GM12878 (cell line): Measurements from ENCODE around the gene TNIP2. TPM values are rescaled to one million over a fixed set of nuclear protein-coding genes. Genes with fewer than 3 reads are reported as not detected.

Experiments
- ATAC-seq: fragments of 200-7000 bp; cut with Tn5 transposase; 3 replicates; pipeline ENCODE4 v1.9.1; 2020; ENCODE audit warnings: mild to moderate bottlenecking, moderate library complexity
- BruUV-seq: library from RNA; stranded (reverse); fragments of 400-500 nt; replicated peaks from 2 replicates; lab custom pipeline; 2021; lab: Mats Ljungman, UMichigan
- CTCF ChIA-PET: fragments of 300-600 bp; sonication (Branson Sonifier 250); formaldehyde crosslinking; extraction: SDS; loops from one replicate; lab custom pipeline; 2021; ENCODE audit warnings: inconsistent platforms; lab: Yijun Ruan, JAX
- POLR2A ChIA-PET: fragments of 350-600 bp; formaldehyde crosslinking; extraction: SDS; loops from one replicate; lab custom pipeline; 2021; ENCODE audit warnings: inconsistent platforms; lab: Charles Lee
- RAD21 ChIA-PET: fragments of 300-600 bp; sonication (Branson Sonifier 250); formaldehyde crosslinking; loops from one replicate; lab custom pipeline; 2023; ENCODE audit warnings: antibody characterized with exemption; ENCODE audit not compliant: unreplicated experiment; lab: Charles Lee
- SMC1A ChIA-PET: fragments of 300-600 bp; sonication (Branson Sonifier 250); formaldehyde crosslinking; loops from one replicate; lab custom pipeline; 2023; ENCODE audit not compliant: unreplicated experiment, uncharacterized antibody; lab: Charles Lee
- DNase-seq: peaks from one replicate; pipeline ENCODE4 v3.0.0-alpha.2; 2011; ENCODE audit warnings: low read depth, low spot score
- FAIRE-seq: peaks from 3 replicates; lab custom pipeline; 2011; peaks lifted over from hg19 to GRCh38; lab: Jason Lieb, UNC
- H2AFZ ChIP-seq: 2 replicates; pipeline ENCODE4 v1.6.0; 2011; ENCODE audit warnings: low read depth, low read length, control low read depth; ENCODE audit not compliant: control insufficient read depth
- H3K27ac ChIP-seq: 2 replicates; pipeline ENCODE4 v1.5.1; 2011; ENCODE audit warnings: control low read depth; ENCODE audit not compliant: control insufficient read depth, insufficient read depth
- H3K27me3 ChIP-seq, 2 experiments: replicated peaks in 1 of 2; 2 replicates each; pipeline versions ENCODE4 v1.6.0 to v1.6.1; 2011; ENCODE audit warnings: low read length in 1 of 2; ENCODE audit not compliant: control insufficient read depth in 2 of 2, insufficient read depth in 2 of 2
- H3K36me3 ChIP-seq, 2 experiments: 2 replicates each; pipeline ENCODE4 v1.5.1; 2011; ENCODE audit warnings: low read length in 1 of 2; ENCODE audit not compliant: control insufficient read depth in 2 of 2, insufficient read depth in 2 of 2
- H3K4me1 ChIP-seq: 2 replicates; pipeline ENCODE4 v1.6.1; 2011; ENCODE audit warnings: mild to moderate bottlenecking, low read length, moderate library complexity, mixed read lengths; ENCODE audit not compliant: control insufficient read depth, insufficient read depth
- H3K4me2 ChIP-seq: 2 replicates; pipeline ENCODE4 v1.6.0; 2011; ENCODE audit warnings: control low read depth; ENCODE audit not compliant: control insufficient read depth, insufficient read depth
- H3K4me3 ChIP-seq: fragments of 200-600 bp; sonication (generic); 2 replicates; pipeline ENCODE4 v1.5.1; 2016
- H3K79me2 ChIP-seq: 2 replicates; pipeline ENCODE4 v1.6.0; 2011; ENCODE audit warnings: low read length; ENCODE audit not compliant: control insufficient read depth, insufficient read depth
- H3K9ac ChIP-seq: 2 replicates; pipeline ENCODE4 v1.8.0; 2011; ENCODE audit warnings: low read length, control low read depth, mixed read lengths; ENCODE audit not compliant: control insufficient read depth, insufficient read depth
- H3K9me3 ChIP-seq: replicated peaks from 3 replicates; pipeline ENCODE4 v1.5.1; 2011; ENCODE audit warnings: mild to moderate bottlenecking, low read length; ENCODE audit not compliant: control insufficient read depth, insufficient read depth
- H4K20me1 ChIP-seq: 2 replicates; pipeline ENCODE4 v1.6.0; 2011; ENCODE audit not compliant: control insufficient read depth, insufficient read depth
- CREB1 ChIP-seq: IDR thresholded peaks from 2 replicates; pipeline ENCODE4 v1.6.1; 2012; ENCODE audit warnings: low read depth, mild to moderate bottlenecking, inconsistent platforms
- EED ChIP-seq: sonication (generic); IDR thresholded peaks from 2 replicates; pipeline ENCODE4 v1.6.1; 2016; ENCODE audit warnings: antibody characterized with exemption, low read depth
- FOXM1 ChIP-seq: IDR thresholded peaks from 2 replicates; pipeline ENCODE4 v1.6.1; 2012; ENCODE audit warnings: low read depth, mild to moderate bottlenecking, inconsistent platforms, low read length, moderate library complexity
- HDAC2 ChIP-seq: fragments of 200-600 bp; sonication (generic); IDR thresholded peaks from 2 replicates; pipeline ENCODE4 v1.6.1; 2017
- HDGF ChIP-seq: fragments of 450-650 bp; IDR thresholded peaks from 2 replicates; pipeline ENCODE4 v1.6.1; 2016; ENCODE audit warnings: antibody characterized with exemption
- MTA3 ChIP-seq: IDR thresholded peaks from 2 replicates; pipeline ENCODE4 v1.6.1; 2012; ENCODE audit warnings: low read length, inconsistent platforms, borderline replicate concordance
- NFYA ChIP-seq: IDR thresholded peaks from 2 replicates; pipeline ENCODE4 v1.6.1; 2011; ENCODE audit warnings: low read depth, mild to moderate bottlenecking, low read length, improper control_type of control experiment, borderline replicate concordance
- RB1 ChIP-seq: fragments of 450-650 bp; formaldehyde crosslinking; IDR thresholded peaks from 2 replicates; pipeline ENCODE4 v1.6.1; 2017; ENCODE audit warnings: mild to moderate bottlenecking, borderline replicate concordance
- TCF7 ChIP-seq: IDR thresholded peaks from 2 replicates; pipeline ENCODE4 v1.6.1; 2014; ENCODE audit warnings: antibody characterized with exemption, borderline replicate concordance
- ZNF274 ChIP-seq: IDR thresholded peaks from one replicate; pipeline ENCODE4 v1.8.0; 2011; ENCODE audit not compliant: insufficient read length, insufficient read depth
- WGBS: methylation state at CpG from one replicate; pipeline ENCODE4 v1.1.6; 2016; ENCODE audit warnings: low lambda C conversion rate; ENCODE audit not compliant: insufficient replicate concordance, insufficient coverage; ENCODE audit errors: missing lambda C conversion rate; 5-methylcytosine and 5-hydroxymethylcytosine counted together
- in situ Hi-C: fragments of 300-500 bp; cut with MboI; formaldehyde crosslinking; loops from 9 replicates; pipeline ENCODE4 v1.14.3; 2018; ENCODE audit warnings: mixed read lengths
- intact Hi-C: fragments of 100-400 bp; cut with micrococcal nuclease; formaldehyde crosslinking; loops from one replicate; pipeline ENCODE4 v1.14.2; 2022; ENCODE audit not compliant: unreplicated experiment
- polyA plus RNA-seq, 11 experiments: library from polyadenylated mRNA; depleted of rRNA in 4 of 11; unstranded in 6 of 11; stranded (reverse) in 5 of 11; fragments of >200 nt; fragmentation: Nextera tagmentation in 4 of 11; fragmentation: Illumina TruSeq in 1 of 11; extraction: Ambion mirVana in 4 of 11; extraction: Trizol in 1 of 11; gene quantifications; 1 replicate in 1 of 11; 2 replicates in 10 of 11; pipeline versions ENCODE4 v1.2.1 to v1.2.3, GENCODE V29; 2011 to 2016; ENCODE audit warnings: inconsistent platforms in 2 of 11, missing spikeins in 2 of 11, low read depth in 1 of 11
- total RNA-seq, 4 experiments: library from RNA; depleted of rRNA in 3 of 4; stranded (reverse); fragments of >200 nt in 3 of 4; fragmentation: Illumina TruSeq in 1 of 4; extraction: Trizol in 1 of 4; gene quantifications; 2 replicates each; pipeline versions ENCODE4 v1.2.1 to v1.2.3, GENCODE V29; 2013 to 2021
- TF ChIP-seq, protein P1 (sequence below): fragments of 150-350 bp; IDR thresholded peaks from 2 replicates; pipeline ENCODE4 v1.6.1; 2016; ENCODE audit warnings: low read depth, low read length
- TF ChIP-seq, protein P2 (sequence below), 3 experiments: IDR thresholded peaks in 2 of 3; conservative IDR thresholded peaks in 1 of 3; 2 replicates each; pipeline ENCODE4 v1.5.1; 2011; ENCODE audit warnings: low read depth in 3 of 3, low read length in 3 of 3, mild to moderate bottlenecking in 3 of 3, control low read depth in 2 of 3, moderate library complexity in 2 of 3, inconsistent platforms in 1 of 3, mixed read lengths in 1 of 3; ENCODE audit not compliant: control insufficient read depth in 2 of 3, insufficient read depth in 1 of 3; ENCODE audit errors: extremely low read depth in 1 of 3
- TF ChIP-seq, protein P3 (sequence below): fragments of 450-650 bp; IDR thresholded peaks from 2 replicates; pipeline ENCODE4 v1.6.1; 2017; ENCODE audit warnings: mild to moderate bottlenecking, moderate library complexity
- TF ChIP-seq, protein P4 (sequence below): fragments of 450-650 bp; IDR thresholded peaks from 2 replicates; pipeline ENCODE4 v1.6.1; 2014; ENCODE audit warnings: mild to moderate bottlenecking

Gene TNIP2
- total and polyA plus RNA-seq, 10 of the 15 experiments (the other 5 are each of a cell fraction or from before 2014, with no cell fraction given): 1.4 to 64.9 (median 45.5) TPM

DNA sequence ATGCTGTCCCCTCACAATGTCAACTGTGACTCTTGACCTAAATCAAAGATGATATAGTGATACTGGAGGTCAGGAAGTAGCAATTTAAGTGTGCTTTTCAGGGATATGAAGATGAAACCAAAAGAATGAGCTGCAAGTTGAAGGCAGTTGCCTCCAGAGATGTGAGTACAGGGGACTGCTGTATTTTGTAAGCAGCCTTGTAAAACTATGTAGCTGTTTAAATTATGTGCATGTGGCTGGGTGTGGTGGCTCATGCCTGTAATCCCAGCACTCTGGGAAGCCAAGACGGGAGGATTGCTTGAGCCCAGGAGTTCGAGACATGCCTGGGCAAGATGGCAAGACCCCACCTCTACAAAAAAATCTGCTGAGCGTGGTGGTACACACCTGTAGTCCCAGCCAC lies 15.1 kb upstream of the TNIP2 start:
- 0 out of 2 replicates have a peak overlapping the region, but pooled peaks have one; percentile 9 for H3K4me3 ChIP-seq
- no peaks in the 10 kb centered on the region for H3K36me3 ChIP-seq
- no peak overlapping the region for H3K27ac ChIP-seq
- SMC1A ChIA-PET: interaction anchor here (0.7 to 2.0 kb wide), 12 partner anchors 10 to 188 kb away, joined by 3 to 13 read pairs (median 4); no protein-coding TSS in a partner anchor
- peaks cover 22% of the 10 kb centered on the region for H3K4me1 ChIP-seq
- CTCF ChIA-PET: interaction anchor here (0.7 to 1.3 kb wide), 8 partner anchors 9 to 359 kb away, joined by 3 to 4 read pairs (median 3); no protein-coding TSS in a partner anchor
- ATAC-seq: peak; percentile 59
- RAD21 ChIA-PET: interaction anchor here (0.7 to 2.3 kb wide), 3 partner anchors 16 to 89 kb away, joined by 3 to 16 read pairs (median 3); no protein-coding TSS in a partner anchor
- no peaks in the 10 kb centered on the region for H3K79me2 ChIP-seq
- no peaks in the 10 kb centered on the region for H3K27me3 ChIP-seq
- intact Hi-C loops: loop anchor here (2.0 kb wide), 1 partner anchor 16 kb away; no protein-coding TSS in a partner anchor
- POLR2A ChIA-PET: interaction anchor here (0.5 to 1.7 kb wide), 5 partner anchors 14 to 164 kb away, joined by 3 to 8 read pairs (median 3); no protein-coding TSS in a partner anchor
- WGBS: 96% methylated on average over 3 of the region's 3 CpGs
- in situ Hi-C loops: loop anchor here (25.0 kb wide), 1 partner anchor 166 kb away; no protein-coding TSS in a partner anchor
- peak overlapping the region; percentile 21 for H3K4me2 ChIP-seq
- H2AFZ ChIP-seq: no peak overlapping the region; the same call in 1 of the 2 replicates
- no peaks in the 10 kb centered on the region for H4K20me1 ChIP-seq
- BruUV-seq: no TSS peak
- H3K9me3 ChIP-seq: no peaks in the 10 kb centered on the region
- DNase-seq: no peak
- H3K9ac ChIP-seq: no peak overlapping the region
- no peak for FAIRE-seq
- TF ChIP-seq, protein P1, sequence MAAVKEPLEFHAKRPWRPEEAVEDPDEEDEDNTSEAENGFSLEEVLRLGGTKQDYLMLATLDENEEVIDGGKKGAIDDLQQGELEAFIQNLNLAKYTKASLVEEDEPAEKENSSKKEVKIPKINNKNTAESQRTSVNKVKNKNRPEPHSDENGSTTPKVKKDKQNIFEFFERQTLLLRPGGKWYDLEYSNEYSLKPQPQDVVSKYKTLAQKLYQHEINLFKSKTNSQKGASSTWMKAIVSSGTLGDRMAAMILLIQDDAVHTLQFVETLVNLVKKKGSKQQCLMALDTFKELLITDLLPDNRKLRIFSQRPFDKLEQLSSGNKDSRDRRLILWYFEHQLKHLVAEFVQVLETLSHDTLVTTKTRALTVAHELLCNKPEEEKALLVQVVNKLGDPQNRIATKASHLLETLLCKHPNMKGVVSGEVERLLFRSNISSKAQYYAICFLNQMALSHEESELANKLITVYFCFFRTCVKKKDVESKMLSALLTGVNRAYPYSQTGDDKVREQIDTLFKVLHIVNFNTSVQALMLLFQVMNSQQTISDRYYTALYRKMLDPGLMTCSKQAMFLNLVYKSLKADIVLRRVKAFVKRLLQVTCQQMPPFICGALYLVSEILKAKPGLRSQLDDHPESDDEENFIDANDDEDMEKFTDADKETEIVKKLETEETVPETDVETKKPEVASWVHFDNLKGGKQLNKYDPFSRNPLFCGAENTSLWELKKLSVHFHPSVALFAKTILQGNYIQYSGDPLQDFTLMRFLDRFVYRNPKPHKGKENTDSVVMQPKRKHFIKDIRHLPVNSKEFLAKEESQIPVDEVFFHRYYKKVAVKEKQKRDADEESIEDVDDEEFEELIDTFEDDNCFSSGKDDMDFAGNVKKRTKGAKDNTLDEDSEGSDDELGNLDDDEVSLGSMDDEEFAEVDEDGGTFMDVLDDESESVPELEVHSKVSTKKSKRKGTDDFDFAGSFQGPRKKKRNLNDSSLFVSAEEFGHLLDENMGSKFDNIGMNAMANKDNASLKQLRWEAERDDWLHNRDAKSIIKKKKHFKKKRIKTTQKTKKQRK: no peak
- TF ChIP-seq, protein P2, sequence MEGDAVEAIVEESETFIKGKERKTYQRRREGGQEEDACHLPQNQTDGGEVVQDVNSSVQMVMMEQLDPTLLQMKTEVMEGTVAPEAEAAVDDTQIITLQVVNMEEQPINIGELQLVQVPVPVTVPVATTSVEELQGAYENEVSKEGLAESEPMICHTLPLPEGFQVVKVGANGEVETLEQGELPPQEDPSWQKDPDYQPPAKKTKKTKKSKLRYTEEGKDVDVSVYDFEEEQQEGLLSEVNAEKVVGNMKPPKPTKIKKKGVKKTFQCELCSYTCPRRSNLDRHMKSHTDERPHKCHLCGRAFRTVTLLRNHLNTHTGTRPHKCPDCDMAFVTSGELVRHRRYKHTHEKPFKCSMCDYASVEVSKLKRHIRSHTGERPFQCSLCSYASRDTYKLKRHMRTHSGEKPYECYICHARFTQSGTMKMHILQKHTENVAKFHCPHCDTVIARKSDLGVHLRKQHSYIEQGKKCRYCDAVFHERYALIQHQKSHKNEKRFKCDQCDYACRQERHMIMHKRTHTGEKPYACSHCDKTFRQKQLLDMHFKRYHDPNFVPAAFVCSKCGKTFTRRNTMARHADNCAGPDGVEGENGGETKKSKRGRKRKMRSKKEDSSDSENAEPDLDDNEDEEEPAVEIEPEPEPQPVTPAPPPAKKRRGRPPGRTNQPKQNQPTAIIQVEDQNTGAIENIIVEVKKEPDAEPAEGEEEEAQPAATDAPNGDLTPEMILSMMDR (IDR thresholded peaks at IDR 0.05 in 2 of 3, conservative IDR thresholded peaks at IDR 0.05 in 1 of 3; ENCODE audit: control insufficient read depth in 2 of 3, extremely low read depth in 1 of 3, insufficient read depth in 1 of 3, low read depth in 3 of 3, low read length in 3 of 3): no peak
- TF ChIP-seq EED (no peak), HDGF (no peak), RB1 (no peak), TCF7 (no peak), HDAC2 (no peak), FOXM1 (no peak), NFYA (no peak), CREB1 (no peak), ZNF274 (no peak), MTA3 (no peak)
- TF ChIP-seq, protein P3, sequence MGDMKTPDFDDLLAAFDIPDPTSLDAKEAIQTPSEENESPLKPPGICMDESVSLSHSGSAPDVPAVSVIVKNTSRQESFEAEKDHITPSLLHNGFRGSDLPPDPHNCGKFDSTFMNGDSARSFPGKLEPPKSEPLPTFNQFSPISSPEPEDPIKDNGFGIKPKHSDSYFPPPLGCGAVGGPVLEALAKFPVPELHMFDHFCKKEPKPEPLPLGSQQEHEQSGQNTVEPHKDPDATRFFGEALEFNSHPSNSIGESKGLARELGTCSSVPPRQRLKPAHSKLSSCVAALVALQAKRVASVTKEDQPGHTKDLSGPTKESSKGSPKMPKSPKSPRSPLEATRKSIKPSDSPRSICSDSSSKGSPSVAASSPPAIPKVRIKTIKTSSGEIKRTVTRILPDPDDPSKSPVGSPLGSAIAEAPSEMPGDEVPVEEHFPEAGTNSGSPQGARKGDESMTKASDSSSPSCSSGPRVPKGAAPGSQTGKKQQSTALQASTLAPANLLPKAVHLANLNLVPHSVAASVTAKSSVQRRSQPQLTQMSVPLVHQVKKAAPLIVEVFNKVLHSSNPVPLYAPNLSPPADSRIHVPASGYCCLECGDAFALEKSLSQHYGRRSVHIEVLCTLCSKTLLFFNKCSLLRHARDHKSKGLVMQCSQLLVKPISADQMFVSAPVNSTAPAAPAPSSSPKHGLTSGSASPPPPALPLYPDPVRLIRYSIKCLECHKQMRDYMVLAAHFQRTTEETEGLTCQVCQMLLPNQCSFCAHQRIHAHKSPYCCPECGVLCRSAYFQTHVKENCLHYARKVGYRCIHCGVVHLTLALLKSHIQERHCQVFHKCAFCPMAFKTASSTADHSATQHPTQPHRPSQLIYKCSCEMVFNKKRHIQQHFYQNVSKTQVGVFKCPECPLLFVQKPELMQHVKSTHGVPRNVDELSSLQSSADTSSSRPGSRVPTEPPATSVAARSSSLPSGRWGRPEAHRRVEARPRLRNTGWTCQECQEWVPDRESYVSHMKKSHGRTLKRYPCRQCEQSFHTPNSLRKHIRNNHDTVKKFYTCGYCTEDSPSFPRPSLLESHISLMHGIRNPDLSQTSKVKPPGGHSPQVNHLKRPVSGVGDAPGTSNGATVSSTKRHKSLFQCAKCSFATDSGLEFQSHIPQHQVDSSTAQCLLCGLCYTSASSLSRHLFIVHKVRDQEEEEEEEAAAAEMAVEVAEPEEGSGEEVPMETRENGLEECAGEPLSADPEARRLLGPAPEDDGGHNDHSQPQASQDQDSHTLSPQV: no peak
- TF ChIP-seq, protein P4, sequence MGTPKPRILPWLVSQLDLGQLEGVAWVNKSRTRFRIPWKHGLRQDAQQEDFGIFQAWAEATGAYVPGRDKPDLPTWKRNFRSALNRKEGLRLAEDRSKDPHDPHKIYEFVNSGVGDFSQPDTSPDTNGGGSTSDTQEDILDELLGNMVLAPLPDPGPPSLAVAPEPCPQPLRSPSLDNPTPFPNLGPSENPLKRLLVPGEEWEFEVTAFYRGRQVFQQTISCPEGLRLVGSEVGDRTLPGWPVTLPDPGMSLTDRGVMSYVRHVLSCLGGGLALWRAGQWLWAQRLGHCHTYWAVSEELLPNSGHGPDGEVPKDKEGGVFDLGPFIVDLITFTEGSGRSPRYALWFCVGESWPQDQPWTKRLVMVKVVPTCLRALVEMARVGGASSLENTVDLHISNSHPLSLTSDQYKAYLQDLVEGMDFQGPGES: no peak
